Ovary (tissue), 9 donors: ENCODE measurements around the gene FBXO34. TPM values are rescaled to one million over a fixed set of nuclear protein-coding genes. Genes with fewer than 3 reads are reported as not detected.

Experiments
- DNase-seq, 5 donors: peaks; one replicate each; pipeline ENCODE4 v3.0.0-alpha.2; 2019 to 2020
- H3K27ac ChIP-seq, 2 donors: fragments of 200-600 bp; one replicate each; pipeline versions ENCODE4 v1.5.1 to v1.8.0; 2019 to 2022
- H3K27me3 ChIP-seq: fragments of 200-600 bp; one replicate; pipeline ENCODE4 v1.8.0; 2022
- H3K36me3 ChIP-seq: fragments of 200-600 bp; sonication (generic); one replicate; pipeline ENCODE4 v1.5.1; 2019
- H3K4me1 ChIP-seq: one replicate; pipeline ENCODE4 v1.8.1; 2013; ENCODE audit warnings: mild to moderate bottlenecking, moderate library complexity; ENCODE audit not compliant: insufficient read depth
- H3K4me3 ChIP-seq: fragments of 200-600 bp; sonication (generic); one replicate; pipeline ENCODE4 v1.5.1; 2017
- H3K9me3 ChIP-seq, 2 donors: fragments of 200-600 bp in 1 of 2; sonication (generic) in 1 of 2; one replicate each; pipeline versions ENCODE4 v1.5.1 to v1.8.1; 2013 to 2019; ENCODE audit warnings: mild to moderate bottlenecking in 1 of 2, moderate library complexity in 1 of 2
- EP300 ChIP-seq: sonication (generic); formaldehyde crosslinking; IDR thresholded peaks from one replicate; pipeline ENCODE4 v1.6.1; 2017; ENCODE audit warnings: antibody characterized with exemption
- POLR2A ChIP-seq: fragments of 450-650 bp; IDR thresholded peaks from one replicate; pipeline ENCODE4 v1.6.1; 2017; ENCODE audit warnings: antibody characterized with exemption, mild to moderate bottlenecking, moderate library complexity
- WGBS, 3 donors: extraction: QIAGEN DNeasy Blood & Tissue Kit in 1 of 3; methylation state at CpG; one replicate each; pipeline versions ENCODE4 v1.1.5 to v1.1.7; 2013 to 2017; 5-methylcytosine and 5-hydroxymethylcytosine counted together
- intact Hi-C, 4 donors: fragments of 100-400 bp; cut with DNase I; formaldehyde crosslinking; loops; one replicate each; pipeline versions ENCODE4 v1.11.0 to v1.15.1; 2022 to 2023
- polyA plus RNA-seq, 2 donors: library from polyadenylated mRNA; stranded (reverse); fragments of 200-250 nt in 1 of 2; fragments of 350-450 nt in 1 of 2; fragmentation: Illumina TruSeq in 1 of 2; extraction: RNeasy Lipid Tissue Mini Kit (QIAGEN cat#74804) in 1 of 2; gene quantifications; one replicate each; pipeline ENCODE4 v1.2.3, GENCODE V29; 2013 to 2014
- total RNA-seq, 7 donors: library from RNA; depleted of rRNA in 2 of 7; stranded (reverse); fragments of >200 nt in 2 of 7; fragmentation: NEBNext Ultra II Directional in 3 of 7; extraction: Animal tissue kit (Norgen Biotek cat#: 25700) in 3 of 7; gene quantifications; one replicate each; pipeline versions ENCODE4 v1.1.0 to v1.2.4, GENCODE V29; 2016 to 2023
- TF ChIP-seq, protein P1 (sequence below), 3 donors: fragments of 450-650 bp in 2 of 3; fragments of 200-600 bp in 1 of 3; IDR thresholded peaks; one replicate each; pipeline versions ENCODE4 v1.5.1 to v1.8.0; 2016 to 2022; ENCODE audit warnings: antibody characterized with exemption in 3 of 3, mild to moderate bottlenecking in 1 of 3
- donor health status: DM: no; HTN: no; CAD: no; lungs with moderate emphysema.
- donor health status: DM: no; HTN: no; CAD: no.
- donor health status: Bipolar disorder and iron deficiency.
- donor health status: DM: yes; HTN: yes; CAD: no.
- donor health status: DM: no; HTN: no; CAD: no.
- donor health status: DM: yes; HTN: yes; CAD: no.

Gene FBXO34
- total and polyA plus RNA-seq, 9 donors, result 11.4 to 29.8 (median 20.8) TPM

DNA sequence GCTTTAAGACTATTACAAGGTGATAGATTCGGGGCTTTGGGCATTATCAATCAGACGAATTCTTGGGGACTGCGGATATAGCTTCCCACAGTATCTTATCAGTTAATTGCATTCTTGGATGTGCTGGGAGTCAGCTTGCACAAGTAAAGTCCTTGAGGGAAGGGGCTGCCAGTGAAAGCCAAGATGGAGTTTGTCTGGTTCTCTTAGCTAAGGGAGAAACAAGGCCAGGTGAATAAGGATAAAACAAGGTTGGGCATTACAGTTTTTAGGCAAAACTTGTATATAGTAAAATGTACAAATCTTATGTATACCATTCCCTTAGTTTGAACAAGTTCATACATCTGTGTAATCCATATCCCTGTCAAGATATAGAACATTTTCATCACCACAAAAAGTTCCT lies 5.5 kb downstream of the FBXO34 start:
- peaks cover 4% of the 10 kb centered on the region for H3K4me1 ChIP-seq
- no peak overlapping the region for H3K4me3 ChIP-seq
- no peaks in the 10 kb centered on the region for H3K36me3 ChIP-seq
- WGBS, 3 donors, result 36 to 53% (median 44%) methylated on average over 3 of the region's 3 CpGs
- no peak for DNase-seq
- no peak overlapping the region for H3K27ac ChIP-seq
- no peaks in the 10 kb centered on the region for H3K27me3 ChIP-seq
- TF ChIP-seq POLR2A, result no peak
- intact Hi-C loops, result loop anchor here in 2 of 4 donors (10.0 kb wide), 2 partner anchors 68 to 78 kb away; no protein-coding TSS in a partner anchor
- no peaks in the 10 kb centered on the region for H3K9me3 ChIP-seq

DNA sequence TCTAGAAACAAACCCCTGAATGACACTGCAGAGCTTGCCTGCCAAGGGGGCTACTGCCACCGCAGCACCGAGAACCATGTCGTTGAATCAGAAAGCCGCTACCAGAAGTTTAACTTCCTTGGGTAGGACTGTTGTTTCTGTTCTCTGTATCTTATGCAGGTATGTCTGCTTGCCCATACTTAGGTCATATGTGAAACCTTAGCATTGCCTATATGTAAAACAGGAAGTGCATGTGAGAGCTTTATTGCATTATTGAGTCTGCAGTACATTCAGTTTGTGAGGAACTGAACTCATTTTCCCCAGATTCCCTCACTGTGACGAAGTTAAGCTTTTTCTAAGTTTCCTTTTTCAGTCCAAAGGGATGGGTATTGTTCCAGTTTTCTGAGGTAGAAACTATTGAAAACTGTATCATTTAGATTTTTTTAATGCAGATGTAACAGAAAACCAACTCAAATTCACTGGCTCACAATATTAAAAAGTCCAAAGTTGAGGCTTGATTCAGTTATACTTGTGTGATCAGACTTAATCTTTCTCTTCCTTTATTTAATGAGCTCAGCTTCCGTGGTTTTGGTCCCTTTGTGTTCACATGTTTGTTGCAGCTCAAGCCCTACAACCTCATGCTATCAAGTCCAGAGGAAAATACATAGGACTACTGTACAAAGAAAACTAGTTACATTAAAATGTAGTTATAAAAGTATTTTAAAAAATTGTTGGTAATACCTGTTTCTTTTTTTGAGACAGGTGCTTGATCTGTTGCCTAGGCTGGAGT lies 6.9 kb downstream of the FBXO34 start:
- no peaks in the 10 kb centered on the region for H3K27me3 ChIP-seq
- H3K9me3 ChIP-seq, result no peaks in the 10 kb centered on the region
- no peaks in the 10 kb centered on the region for H3K36me3 ChIP-seq
- TF ChIP-seq, protein P1, sequence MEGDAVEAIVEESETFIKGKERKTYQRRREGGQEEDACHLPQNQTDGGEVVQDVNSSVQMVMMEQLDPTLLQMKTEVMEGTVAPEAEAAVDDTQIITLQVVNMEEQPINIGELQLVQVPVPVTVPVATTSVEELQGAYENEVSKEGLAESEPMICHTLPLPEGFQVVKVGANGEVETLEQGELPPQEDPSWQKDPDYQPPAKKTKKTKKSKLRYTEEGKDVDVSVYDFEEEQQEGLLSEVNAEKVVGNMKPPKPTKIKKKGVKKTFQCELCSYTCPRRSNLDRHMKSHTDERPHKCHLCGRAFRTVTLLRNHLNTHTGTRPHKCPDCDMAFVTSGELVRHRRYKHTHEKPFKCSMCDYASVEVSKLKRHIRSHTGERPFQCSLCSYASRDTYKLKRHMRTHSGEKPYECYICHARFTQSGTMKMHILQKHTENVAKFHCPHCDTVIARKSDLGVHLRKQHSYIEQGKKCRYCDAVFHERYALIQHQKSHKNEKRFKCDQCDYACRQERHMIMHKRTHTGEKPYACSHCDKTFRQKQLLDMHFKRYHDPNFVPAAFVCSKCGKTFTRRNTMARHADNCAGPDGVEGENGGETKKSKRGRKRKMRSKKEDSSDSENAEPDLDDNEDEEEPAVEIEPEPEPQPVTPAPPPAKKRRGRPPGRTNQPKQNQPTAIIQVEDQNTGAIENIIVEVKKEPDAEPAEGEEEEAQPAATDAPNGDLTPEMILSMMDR (IDR thresholded peaks at IDR 0.05), result no peak
- TF ChIP-seq POLR2A, result no peak
- no peak for DNase-seq
- no peak overlapping the region for H3K4me3 ChIP-seq
- no peak overlapping the region for H3K27ac ChIP-seq
- intact Hi-C loops, result loop anchor here in 2 of 4 donors (10.0 kb wide), 2 partner anchors 67 to 77 kb away; no protein-coding TSS in a partner anchor
- H3K4me1 ChIP-seq, result peaks cover 4% of the 10 kb centered on the region
- 77 to 91% (median 84%) methylated on average over 6 of the region's 6 CpGs for WGBS, 3 donors

DNA sequence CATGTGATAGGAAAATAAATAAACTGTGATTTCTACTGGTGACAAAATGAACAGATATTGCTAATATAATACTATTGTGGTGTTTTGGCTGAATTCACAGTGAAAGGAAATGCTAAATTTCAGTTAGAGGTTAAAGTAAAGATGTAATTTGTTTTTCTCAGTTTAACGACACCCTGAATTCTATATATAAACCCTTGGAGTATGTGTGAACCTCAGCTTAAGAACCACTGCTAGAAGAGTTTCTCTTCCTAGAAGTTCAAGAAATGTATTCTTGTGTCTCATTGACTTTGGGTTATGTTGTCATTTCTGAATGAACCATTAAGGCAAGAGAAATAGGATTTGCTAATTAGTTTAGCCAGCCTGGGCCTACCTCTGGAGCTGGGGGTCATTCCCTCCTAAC lies 8.2 kb downstream of the FBXO34 start:
- peaks cover 3% of the 10 kb centered on the region for H3K4me1 ChIP-seq
- no peaks in the 10 kb centered on the region for H3K9me3 ChIP-seq
- no peak for DNase-seq
- WGBS, 3 donors, result 93 to 98% (median 96%) methylated on average over 1 of the region's 1 CpG
- H3K4me3 ChIP-seq, result no peak overlapping the region
- no peak overlapping the region for H3K27ac ChIP-seq
- intact Hi-C loops, result loop anchor here in 2 of 4 donors (10.0 kb wide), 2 partner anchors 65 to 75 kb away; no protein-coding TSS in a partner anchor
- H3K36me3 ChIP-seq, result no peaks in the 10 kb centered on the region
- H3K27me3 ChIP-seq, result no peaks in the 10 kb centered on the region
- TF ChIP-seq POLR2A, result no peak
- no peak for TF ChIP-seq EP300
- TF ChIP-seq, protein P1 (IDR thresholded peaks at IDR 0.05), result no peak

DNA sequence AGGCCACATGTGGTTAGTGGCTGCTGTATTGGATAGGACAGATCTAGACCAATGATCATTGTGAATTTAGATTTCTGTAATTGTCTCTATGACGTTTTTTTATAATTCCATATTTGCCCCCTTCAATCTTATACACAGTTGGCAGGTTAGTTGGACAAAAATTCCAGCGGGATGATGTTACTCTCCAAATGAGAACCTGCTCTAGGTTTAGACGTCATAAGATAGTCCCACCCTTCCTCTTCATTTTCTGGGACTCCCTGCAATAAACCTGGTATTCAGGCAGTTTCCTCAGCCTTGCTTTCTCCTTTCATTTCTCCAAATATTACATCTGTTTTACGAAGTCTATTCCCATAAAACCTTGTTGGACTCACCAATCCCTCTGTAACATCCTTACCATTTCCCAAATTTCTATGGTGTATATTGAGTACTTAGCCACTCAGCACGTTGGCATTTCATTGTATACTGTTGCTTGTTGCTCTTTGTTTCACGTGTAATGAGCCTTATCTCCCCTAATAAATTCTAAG lies 10.2 kb downstream of the FBXO34 start:
- H3K4me1 ChIP-seq, result peaks cover 6% of the 10 kb centered on the region
- TF ChIP-seq, protein P1 (IDR thresholded peaks at IDR 0.05), result no peak
- no peak for TF ChIP-seq POLR2A
- TF ChIP-seq EP300, result no peak
- no peak for DNase-seq
- 64 to 76% (median 67%) methylated on average over 6 of the region's 6 CpGs for WGBS, 3 donors
- no peaks in the 10 kb centered on the region for H3K27me3 ChIP-seq
- no peak overlapping the region for H3K4me3 ChIP-seq
- intact Hi-C loops, result no loop called here
- H3K9me3 ChIP-seq, result no peaks in the 10 kb centered on the region
- H3K36me3 ChIP-seq, result no peaks in the 10 kb centered on the region
- no peak overlapping the region for H3K27ac ChIP-seq
